CD14-positive monocyte (primary cell): ENCODE data around the gene XPO6. TPM values are rescaled to one million over a fixed set of nuclear protein-coding genes. Genes with fewer than 3 reads are reported as not detected.
A peak's percentile ranks its signal among the peaks of the same experiment; 100 is the strongest.

Experiments
- DNase-seq, 3 donors: peaks; one replicate each; pipeline ENCODE4 v3.0.0-alpha.2; 2011 to 2022
- H2AFZ ChIP-seq: 2 replicates; pipeline ENCODE4 v1.6.0; 2012; ENCODE audit warnings: mild to moderate bottlenecking, low read depth, low read length, inconsistent platforms; ENCODE audit not compliant: insufficient read depth, poor library complexity, severe bottlenecking
- H3K27ac ChIP-seq, 2 donors: 1 replicate in 1 of 2; 2 replicates in 1 of 2; pipeline ENCODE4 v1.5.1; 2012 to 2013; ENCODE audit warnings: low read length in 2 of 2, control low read depth in 1 of 2, inconsistent platforms in 1 of 2, low read depth in 1 of 2, mild to moderate bottlenecking in 1 of 2
- H3K27me3 ChIP-seq, 2 donors: one replicate each; pipeline versions ENCODE4 v1.6.0 to v1.6.1; 2011 to 2013; ENCODE audit warnings: low read length in 2 of 2; ENCODE audit not compliant: control insufficient read depth in 2 of 2, insufficient read depth in 2 of 2
- H3K36me3 ChIP-seq, 2 donors: replicated peaks in 1 of 2; 1 replicate in 1 of 2; 2 replicates in 1 of 2; pipeline versions ENCODE4 v1.5.1 to v1.6.1; 2012 to 2013; ENCODE audit warnings: low read length in 2 of 2, control low read depth in 1 of 2, inconsistent platforms in 1 of 2, mild to moderate bottlenecking in 1 of 2; ENCODE audit not compliant: insufficient read depth in 2 of 2, control insufficient read depth in 1 of 2
- H3K4me1 ChIP-seq, 2 donors: 1 replicate in 1 of 2; 2 replicates in 1 of 2; pipeline versions ENCODE4 v1.5.1 to v1.6.1; 2012 to 2013; ENCODE audit warnings: low read length in 2 of 2, control low read depth in 1 of 2, inconsistent platforms in 1 of 2, mild to moderate bottlenecking in 1 of 2, moderate library complexity in 1 of 2; ENCODE audit not compliant: insufficient read depth in 2 of 2, control insufficient read depth in 1 of 2
- H3K4me2 ChIP-seq: replicated peaks from 2 replicates; pipeline ENCODE3; 2012; ENCODE audit warnings: low read length, moderate library complexity, mild to moderate bottlenecking; ENCODE audit not compliant: poor library complexity, severe bottlenecking; ENCODE audit errors: extremely low read depth
- H3K4me3 ChIP-seq, 3 experiments: fragments of 200-600 bp in 1 of 3; sonication (generic) in 1 of 3; replicated peaks in 1 of 3; 1 replicate in 2 of 3; 2 replicates in 1 of 3; pipeline ENCODE4 v1.5.1; 2011 to 2013; ENCODE audit warnings: low read length in 3 of 3, mild to moderate bottlenecking in 3 of 3, control low read depth in 2 of 3, low read depth in 2 of 3, inconsistent platforms in 1 of 3, moderate library complexity in 1 of 3
- H3K79me2 ChIP-seq: 2 replicates; pipeline ENCODE4 v1.6.0; 2012; ENCODE audit warnings: mild to moderate bottlenecking, control low read depth, inconsistent platforms, low read length, moderate library complexity; ENCODE audit not compliant: insufficient read depth
- H3K9ac ChIP-seq: 2 replicates; pipeline ENCODE4 v1.6.0; 2017; ENCODE audit warnings: low read length, mild to moderate bottlenecking; ENCODE audit not compliant: insufficient read depth, poor library complexity, severe bottlenecking
- H3K9me3 ChIP-seq, 2 donors: replicated peaks in 1 of 2; 1 replicate in 1 of 2; 2 replicates in 1 of 2; pipeline versions ENCODE4 v1.5.1 to v1.6.1; 2012 to 2013; ENCODE audit warnings: low read length in 2 of 2, control low read depth in 1 of 2; ENCODE audit not compliant: control insufficient read depth in 1 of 2, insufficient read depth in 1 of 2
- H4K20me1 ChIP-seq: 2 replicates; pipeline ENCODE4 v1.6.0; 2012; ENCODE audit warnings: mild to moderate bottlenecking, low read length, control low read depth, moderate library complexity; ENCODE audit not compliant: insufficient read depth
- H3K27ac Mint-ChIP-seq, 7 donors: one replicate each; pipeline ENCODE4 v1.8.0; 2020; ENCODE audit warnings: mild to moderate bottlenecking in 7 of 7, mixed read lengths in 7 of 7, moderate library complexity in 6 of 7, inconsistent platforms in 2 of 7
- H3K27me3 Mint-ChIP-seq, 3 donors: one replicate each; pipeline ENCODE4 v1.8.0; 2021 to 2022; ENCODE audit warnings: low read depth in 3 of 3, mild to moderate bottlenecking in 3 of 3, mixed read lengths in 3 of 3, moderate library complexity in 3 of 3, inconsistent platforms in 1 of 3
- H3K36me3 Mint-ChIP-seq, 2 donors: one replicate each; pipeline ENCODE4 v1.8.0; 2020; ENCODE audit warnings: mixed read lengths in 2 of 2, inconsistent platforms in 1 of 2, mild to moderate bottlenecking in 1 of 2
- H3K4me1 Mint-ChIP-seq: one replicate; pipeline ENCODE4 v1.8.0; 2020; ENCODE audit warnings: mild to moderate bottlenecking, mixed read lengths
- H3K4me3 Mint-ChIP-seq, 2 donors: one replicate each; pipeline ENCODE4 v1.8.0; 2020; ENCODE audit warnings: mild to moderate bottlenecking in 2 of 2, mixed read lengths in 2 of 2, moderate library complexity in 1 of 2
- H3K9me3 Mint-ChIP-seq, 7 donors: one replicate each; pipeline ENCODE4 v1.8.0; 2020 to 2022; ENCODE audit warnings: mixed read lengths in 7 of 7, mild to moderate bottlenecking in 6 of 7, moderate library complexity in 6 of 7, inconsistent platforms in 2 of 7
- WGBS: methylation state at CpG from one replicate; pipeline ENCODE4 v1.1.5; 2013; ENCODE audit warnings: missing lambda C conversion rate; ENCODE audit not compliant: insufficient coverage; 5-methylcytosine and 5-hydroxymethylcytosine counted together
- intact Hi-C, 2 donors: fragments of 100-400 bp; cut with micrococcal nuclease; formaldehyde crosslinking; loops; one replicate each; pipeline versions ENCODE4 v1.15.0 to v1.15.1; 2023
- polyA plus RNA-seq, 3 donors: library from polyadenylated mRNA; depleted of rRNA in 1 of 3; unstranded in 2 of 3; stranded (reverse) in 1 of 3; fragments of 300-500 nt in 2 of 3; fragments of >200 nt in 1 of 3; fragmentation: Illumina TruSeq in 2 of 3; gene quantifications; 1 replicate in 2 of 3; 2 replicates in 1 of 3; pipeline ENCODE4 v1.2.3, GENCODE V29; 2012 to 2021
- TF ChIP-seq, protein P1 (sequence below): fragments of 200-600 bp; IDR thresholded peaks from one replicate; pipeline ENCODE4 v1.8.0; 2022; ENCODE audit warnings: antibody characterized with exemption, mild to moderate bottlenecking

Gene XPO6
- polyA plus RNA-seq, 3 donors = 35.7 to 166 (median 38.3) TPM

DNA sequence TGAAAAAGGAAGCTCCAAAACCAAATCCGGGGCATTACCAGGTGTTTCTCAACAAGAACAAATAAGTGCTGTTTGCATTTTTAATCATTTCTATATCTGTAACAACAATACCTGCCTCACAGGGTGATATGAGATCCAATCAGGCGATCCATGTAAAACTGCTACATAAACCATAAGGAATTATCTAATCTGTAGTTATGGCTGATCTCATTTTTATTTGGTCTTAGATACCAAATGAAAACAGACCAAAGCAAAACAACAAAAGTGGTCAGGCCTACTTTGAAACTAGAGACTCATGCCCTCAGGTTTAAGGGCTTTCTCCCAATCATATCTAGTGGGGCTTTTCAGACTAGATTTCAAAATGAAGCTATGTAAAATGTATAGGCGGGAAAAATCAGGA lies 28.3 kb downstream of the XPO6 start:
- peaks cover 20% of the 10 kb centered on the region for H4K20me1 ChIP-seq
- Mint-ChIP-seq H3K4me3 (no peak overlapping the region), H3K27me3 (no peaks in the 10 kb centered on the region), H3K4me1 (peaks cover 81% of the 10 kb centered on the region), H3K27ac (peak overlapping the region in 1 of 7 donors; percentile 54), H3K9me3 (peaks cover 0 to 4% (median 2%) of the 10 kb centered on the region in 7 donors), H3K36me3 (peaks cover 28 to 43% of the 10 kb centered on the region in 2 donors)
- no peak overlapping the region for H2AFZ ChIP-seq
- TF ChIP-seq, protein P1, sequence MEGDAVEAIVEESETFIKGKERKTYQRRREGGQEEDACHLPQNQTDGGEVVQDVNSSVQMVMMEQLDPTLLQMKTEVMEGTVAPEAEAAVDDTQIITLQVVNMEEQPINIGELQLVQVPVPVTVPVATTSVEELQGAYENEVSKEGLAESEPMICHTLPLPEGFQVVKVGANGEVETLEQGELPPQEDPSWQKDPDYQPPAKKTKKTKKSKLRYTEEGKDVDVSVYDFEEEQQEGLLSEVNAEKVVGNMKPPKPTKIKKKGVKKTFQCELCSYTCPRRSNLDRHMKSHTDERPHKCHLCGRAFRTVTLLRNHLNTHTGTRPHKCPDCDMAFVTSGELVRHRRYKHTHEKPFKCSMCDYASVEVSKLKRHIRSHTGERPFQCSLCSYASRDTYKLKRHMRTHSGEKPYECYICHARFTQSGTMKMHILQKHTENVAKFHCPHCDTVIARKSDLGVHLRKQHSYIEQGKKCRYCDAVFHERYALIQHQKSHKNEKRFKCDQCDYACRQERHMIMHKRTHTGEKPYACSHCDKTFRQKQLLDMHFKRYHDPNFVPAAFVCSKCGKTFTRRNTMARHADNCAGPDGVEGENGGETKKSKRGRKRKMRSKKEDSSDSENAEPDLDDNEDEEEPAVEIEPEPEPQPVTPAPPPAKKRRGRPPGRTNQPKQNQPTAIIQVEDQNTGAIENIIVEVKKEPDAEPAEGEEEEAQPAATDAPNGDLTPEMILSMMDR = no peak
- no peak overlapping the region for H3K4me2 ChIP-seq
- no peaks in the 10 kb centered on the region for H3K9me3 ChIP-seq
- no peak overlapping the region for H3K9ac ChIP-seq
- H3K4me3 ChIP-seq = no peak overlapping the region
- DNase-seq = no peak
- H3K27ac ChIP-seq = peak overlapping the region in 1 of 2 donors; percentile 9
- peaks cover 84% of the 10 kb centered on the region for H3K79me2 ChIP-seq
- no CpG with 5 or more reads among the region's 3 CpGs for WGBS
- intact Hi-C loops = no loop called here
- no peaks in the 10 kb centered on the region for H3K27me3 ChIP-seq
- H3K36me3 ChIP-seq = peaks cover 0 to 16% of the 10 kb centered on the region in 2 donors
- peaks cover 53 to 71% of the 10 kb centered on the region in 2 donors for H3K4me1 ChIP-seq

DNA sequence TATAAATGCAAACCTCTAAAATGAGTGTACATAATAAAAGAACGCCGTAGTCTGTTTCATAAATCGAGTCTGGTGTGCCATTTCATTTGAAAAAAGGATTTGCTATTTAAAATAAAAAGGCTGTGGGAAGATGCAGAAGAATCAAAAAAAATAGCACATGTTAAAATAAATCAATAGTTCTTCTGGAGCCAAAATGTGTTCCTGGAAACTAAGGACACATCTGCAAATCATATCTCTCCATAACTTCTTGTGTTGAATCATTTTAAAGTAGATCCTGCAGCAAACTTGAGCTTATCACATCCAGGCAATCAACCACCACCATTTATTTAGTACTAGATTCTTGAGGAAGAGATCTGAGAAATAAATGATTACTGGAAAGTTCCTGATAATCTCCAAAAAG lies 29.0 kb downstream of the XPO6 start:
- Histone ChIP-seq H3K9ac (no peak overlapping the region), H3K36me3 (peaks cover 4 to 23% of the 10 kb centered on the region in 2 donors), H3K27ac (no peak overlapping the region), H3K4me3 (no peak overlapping the region), H2AFZ (no peak overlapping the region), H3K4me1 (peaks cover 48 to 64% of the 10 kb centered on the region in 2 donors), H3K4me2 (no peak overlapping the region), H4K20me1 (peaks cover 20% of the 10 kb centered on the region), H3K9me3 (no peaks in the 10 kb centered on the region), H3K79me2 (peaks cover 87% of the 10 kb centered on the region), H3K27me3 (no peaks in the 10 kb centered on the region)
- no CpG with 5 or more reads among the region's 3 CpGs for WGBS
- intact Hi-C loops = no loop called here
- Mint-ChIP-seq H3K27ac (peak overlapping the region in 3 of 7 donors; percentile 3 to 66 (median 14)), H3K9me3 (peaks cover 0 to 4% (median 2%) of the 10 kb centered on the region in 7 donors), H3K36me3 (peaks cover 31 to 49% of the 10 kb centered on the region in 2 donors), H3K27me3 (no peaks in the 10 kb centered on the region), H3K4me3 (no peak overlapping the region), H3K4me1 (peaks cover 76% of the 10 kb centered on the region)
- TF ChIP-seq, protein P1 = no peak
- no peak for DNase-seq
